ENCODE results near the gene NFIC. TPM values are rescaled to one million over a fixed set of nuclear protein-coding genes. Genes with fewer than 3 reads are reported as not detected.

Gene NFIC
- total RNA-seq, 2 donors from 2014 or later, result 111 to 196 TPM

DNA sequence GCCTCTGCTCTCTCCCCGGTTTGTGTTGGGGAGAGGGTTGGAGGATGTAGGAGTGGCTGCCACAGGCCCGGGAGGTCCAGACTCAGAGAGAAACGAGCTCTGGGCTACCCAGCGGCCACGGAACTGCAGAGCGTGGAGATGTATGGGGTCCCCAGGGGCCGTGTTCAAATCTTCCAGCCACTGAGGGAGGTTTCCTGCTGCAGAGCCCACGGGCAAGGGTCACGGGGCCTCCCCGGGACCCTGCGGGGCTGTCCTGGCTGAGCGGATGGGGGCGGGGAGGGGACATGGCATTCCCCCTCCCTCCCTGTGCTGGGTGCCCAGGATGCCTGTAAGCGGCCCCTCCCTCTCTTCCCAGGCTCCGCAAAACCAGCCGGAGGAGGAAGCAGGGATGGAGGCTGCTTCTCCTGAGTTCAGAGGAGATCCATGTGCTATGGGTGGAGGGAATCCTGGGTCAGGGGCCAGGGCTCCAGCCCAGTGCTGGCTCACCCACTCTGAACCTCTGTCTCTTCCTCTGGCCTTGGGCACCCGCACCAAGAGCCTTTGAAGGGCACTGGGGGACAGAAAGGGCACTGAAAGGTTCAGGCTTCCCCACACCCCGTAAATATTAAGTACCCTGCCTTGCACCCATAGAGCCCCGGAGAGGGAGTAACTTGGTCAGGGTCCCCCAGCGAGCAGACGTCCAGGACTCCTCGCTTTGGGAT, 91.3 kb downstream of the NFIC start:
- no peaks in the 10 kb centered on the region for H3K9me3 ChIP-seq
- TF ChIP-seq, protein P1, sequence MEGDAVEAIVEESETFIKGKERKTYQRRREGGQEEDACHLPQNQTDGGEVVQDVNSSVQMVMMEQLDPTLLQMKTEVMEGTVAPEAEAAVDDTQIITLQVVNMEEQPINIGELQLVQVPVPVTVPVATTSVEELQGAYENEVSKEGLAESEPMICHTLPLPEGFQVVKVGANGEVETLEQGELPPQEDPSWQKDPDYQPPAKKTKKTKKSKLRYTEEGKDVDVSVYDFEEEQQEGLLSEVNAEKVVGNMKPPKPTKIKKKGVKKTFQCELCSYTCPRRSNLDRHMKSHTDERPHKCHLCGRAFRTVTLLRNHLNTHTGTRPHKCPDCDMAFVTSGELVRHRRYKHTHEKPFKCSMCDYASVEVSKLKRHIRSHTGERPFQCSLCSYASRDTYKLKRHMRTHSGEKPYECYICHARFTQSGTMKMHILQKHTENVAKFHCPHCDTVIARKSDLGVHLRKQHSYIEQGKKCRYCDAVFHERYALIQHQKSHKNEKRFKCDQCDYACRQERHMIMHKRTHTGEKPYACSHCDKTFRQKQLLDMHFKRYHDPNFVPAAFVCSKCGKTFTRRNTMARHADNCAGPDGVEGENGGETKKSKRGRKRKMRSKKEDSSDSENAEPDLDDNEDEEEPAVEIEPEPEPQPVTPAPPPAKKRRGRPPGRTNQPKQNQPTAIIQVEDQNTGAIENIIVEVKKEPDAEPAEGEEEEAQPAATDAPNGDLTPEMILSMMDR (IDR thresholded peaks at IDR 0.05), result no peak
- H3K27me3 ChIP-seq, result no peaks in the 10 kb centered on the region
- peaks cover 0 to 48% of the 10 kb centered on the region in 2 donors for H3K4me1 ChIP-seq
- peaks cover 62% of the 10 kb centered on the region for H3K36me3 ChIP-seq
- no peak for DNase-seq (ENCODE audit: low spot score)
- H3K4me3 ChIP-seq, result no peak overlapping the region
- H3K27ac ChIP-seq, result peak overlapping the region; percentile 90 to 96

DNA sequence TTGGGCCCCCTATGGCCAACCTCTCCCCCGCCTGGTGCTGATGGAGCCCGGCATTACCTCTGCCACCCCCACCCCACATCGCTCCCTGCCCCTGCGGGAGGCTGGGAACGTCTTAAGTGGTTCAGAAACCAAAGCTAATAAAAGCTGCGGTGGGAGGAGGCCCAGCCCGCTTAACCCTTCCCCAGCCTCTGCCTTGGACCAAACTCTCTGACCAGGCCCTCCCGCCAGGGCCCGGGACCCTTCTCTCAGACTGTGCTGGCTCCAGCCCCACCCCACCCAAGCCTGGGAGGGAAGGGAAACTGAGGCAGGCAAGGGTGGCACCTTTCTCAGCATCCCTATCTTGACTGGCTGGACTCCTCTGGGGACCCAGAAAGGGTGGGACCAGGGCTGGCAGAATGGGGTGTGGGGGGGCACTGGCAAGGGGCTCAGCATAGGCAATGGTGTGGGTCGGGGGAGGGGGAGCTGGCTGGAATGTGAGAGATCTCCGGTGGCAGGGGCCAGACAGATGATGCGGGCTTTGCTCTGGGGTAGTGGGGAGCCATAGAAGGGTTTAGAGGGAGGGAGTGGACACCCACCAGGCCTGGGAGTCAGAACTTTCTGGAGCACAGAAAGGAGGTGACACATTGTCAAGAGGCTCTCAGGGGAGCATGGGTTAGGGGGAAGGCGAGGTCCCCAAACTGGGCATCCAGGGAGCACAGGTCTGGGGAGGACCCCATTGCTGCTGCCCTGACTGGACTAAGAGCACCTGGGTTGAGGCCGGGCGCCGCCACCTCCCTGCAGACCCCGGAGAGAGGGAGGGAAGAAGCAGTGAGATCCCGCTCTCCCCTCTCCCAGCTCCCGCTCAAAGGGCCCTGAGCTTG, 92.1 kb downstream of the NFIC start:
- TF ChIP-seq, protein P1 (IDR thresholded peaks at IDR 0.05), result no peak
- no peaks in the 10 kb centered on the region for H3K27me3 ChIP-seq
- no peaks in the 10 kb centered on the region for H3K9me3 ChIP-seq
- no peak for DNase-seq (ENCODE audit: low spot score)
- H3K4me1 ChIP-seq, result peaks cover 0 to 50% of the 10 kb centered on the region in 2 donors
- H3K27ac ChIP-seq, result peak overlapping the region; percentile 90 to 96
- no peak overlapping the region for H3K4me3 ChIP-seq
- peaks cover 62% of the 10 kb centered on the region for H3K36me3 ChIP-seq

GRCh38 chr19:3459089-3459881, 92.9 kb downstream of the NFIC start:
- Histone ChIP-seq H3K27me3 (no peaks in the 10 kb centered on the region), H3K27ac (peak overlapping the region; percentile 90 to 96), H3K9me3 (no peaks in the 10 kb centered on the region), H3K36me3 (peaks cover 62% of the 10 kb centered on the region), H3K4me3 (no peak overlapping the region), H3K4me1 (peaks cover 0 to 59% of the 10 kb centered on the region in 2 donors)
- peak; percentile 94 for DNase-seq (ENCODE audit: low spot score)
- TF ChIP-seq, protein P1 (IDR thresholded peaks at IDR 0.05), result no peak

DNA sequence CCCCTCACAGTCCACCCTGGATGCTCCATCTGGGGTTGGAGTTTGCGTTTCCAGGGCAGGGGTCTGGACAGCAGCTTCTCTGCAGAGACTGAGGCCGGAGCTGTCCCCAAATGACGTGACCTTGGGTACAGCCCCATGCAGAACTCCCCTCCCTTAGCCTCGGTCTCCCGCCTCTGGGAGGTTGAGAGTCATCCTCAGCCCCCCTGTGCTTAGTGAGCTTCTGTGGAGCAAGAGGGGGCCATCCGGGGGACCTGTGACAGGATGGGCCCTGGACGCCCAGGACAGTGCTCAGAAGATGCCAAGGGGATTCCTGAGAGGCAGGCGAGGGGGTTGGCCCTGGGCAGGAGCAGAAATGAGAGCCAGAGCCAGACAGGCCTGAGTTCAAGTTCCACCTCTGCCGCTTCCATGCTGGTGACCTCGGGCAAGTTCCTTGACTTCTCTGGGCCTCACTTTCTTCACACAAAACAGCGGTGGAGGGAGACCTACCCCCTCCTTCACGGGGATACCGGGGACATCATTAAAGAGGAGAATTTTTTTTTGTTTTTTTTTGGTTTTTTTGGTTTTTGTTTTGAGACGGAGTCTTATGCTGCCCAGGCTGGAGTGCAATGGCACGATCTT, 93.7 kb downstream of the NFIC start:
- DNase-seq (ENCODE audit: low spot score), result no peak
- Histone ChIP-seq H3K27me3 (no peaks in the 10 kb centered on the region), H3K27ac (peak overlapping the region; percentile 90 to 96), H3K9me3 (no peaks in the 10 kb centered on the region), H3K4me3 (no peak overlapping the region), H3K4me1 (peaks cover 0 to 64% of the 10 kb centered on the region in 2 donors), H3K36me3 (peaks cover 56% of the 10 kb centered on the region)
- TF ChIP-seq, protein P1 (IDR thresholded peaks at IDR 0.05), result no peak

DNA sequence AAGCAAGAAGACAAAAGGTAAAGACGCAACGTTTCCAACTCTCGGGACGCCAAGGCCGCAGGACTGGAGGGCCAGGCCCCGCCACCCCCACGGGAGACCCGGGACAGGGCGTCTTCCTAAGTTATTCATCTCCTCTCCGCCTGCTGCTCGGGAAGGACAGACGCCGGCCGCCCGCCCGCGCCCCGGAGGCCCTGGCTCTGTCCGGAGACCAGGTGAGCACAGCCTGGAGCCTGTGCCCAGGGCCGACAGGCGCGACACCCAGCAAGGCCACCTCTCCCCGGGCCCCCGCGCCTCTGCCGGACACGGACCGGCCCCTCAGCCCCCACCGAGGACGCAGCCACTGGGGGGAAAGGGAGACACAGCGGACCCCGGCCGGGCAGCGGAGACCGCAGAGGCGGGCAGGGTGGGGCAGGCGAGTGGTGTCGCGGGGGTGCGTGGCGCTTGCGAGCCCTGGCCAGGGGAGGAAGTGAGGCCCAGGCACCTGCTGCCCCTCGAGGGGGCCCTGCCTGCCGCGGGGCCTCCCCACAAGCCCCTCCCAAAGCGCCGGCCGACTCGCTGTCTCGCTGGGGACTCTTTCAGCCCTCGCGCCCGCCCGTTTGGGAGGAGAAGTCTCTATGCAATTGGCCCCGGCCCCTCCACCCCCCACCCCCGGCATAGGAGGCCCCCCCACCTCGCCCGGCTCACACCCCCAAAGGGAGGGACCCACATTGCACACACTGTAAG, 96.8 kb downstream of the NFIC start:
- H3K36me3 ChIP-seq, result peaks cover 31% of the 10 kb centered on the region
- no peak for DNase-seq (ENCODE audit: low spot score)
- no peak overlapping the region for H3K4me3 ChIP-seq
- no peaks in the 10 kb centered on the region for H3K9me3 ChIP-seq
- no peaks in the 10 kb centered on the region for H3K27me3 ChIP-seq
- TF ChIP-seq, protein P1 (IDR thresholded peaks at IDR 0.05), result no peak
- peak overlapping the region; percentile 16 to 70 for H3K27ac ChIP-seq
- peaks cover 0 to 68% of the 10 kb centered on the region in 2 donors for H3K4me1 ChIP-seq
